Measurements from ENCODE around the gene RFT1.

- TF ChIP-seq CTCF (IDR thresholded peaks at IDR 0.05; ENCODE audit: low read depth, low read length) (no peak), POLR2A (IDR thresholded peaks at IDR 0.05; ENCODE audit: extremely low read depth, insufficient read length) (no peak)
These were observed 23.7 kb upstream of the RFT1 start for GRCh38 chr3:53153980-53154379.
